ENCODE data around the gene TSC2.
"Not testable (repeated sequence)": the region's sequence is repeated elsewhere in the genome, so short reads cannot be mapped to it uniquely, and the experiment has no call there.

Gene TSC2

GRCh38 chr16:2123706-2124376, 76.1 kb downstream of the TSC2 start:
- DNase-seq: not testable (repeated sequence)

DNA sequence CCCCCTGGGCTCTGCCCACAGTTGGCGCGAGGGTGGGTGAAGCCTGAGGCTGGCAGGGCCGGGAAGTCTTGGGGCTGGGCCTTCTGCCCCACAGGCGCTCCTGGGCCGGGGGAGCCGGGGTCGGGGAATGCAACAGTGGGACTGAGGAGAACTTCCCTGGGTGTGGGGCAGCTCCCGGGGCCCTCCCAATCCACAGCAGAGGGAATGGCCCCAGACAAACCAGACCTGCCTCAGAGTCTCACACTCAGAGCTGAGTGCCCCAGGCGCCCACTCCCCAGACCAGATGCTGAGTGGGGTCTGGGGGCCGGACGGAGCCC, 76.5 kb downstream of the TSC2 start:
- not testable (repeated sequence) for DNase-seq

GRCh38 chr16:2124694-2125444, 77.1 kb downstream of the TSC2 start:
- DNase-seq: peak; percentile 11 to 50

GRCh38 chr16:2125609-2126008, 77.8 kb downstream of the TSC2 start:
- DNase-seq: not testable (repeated sequence)

DNA sequence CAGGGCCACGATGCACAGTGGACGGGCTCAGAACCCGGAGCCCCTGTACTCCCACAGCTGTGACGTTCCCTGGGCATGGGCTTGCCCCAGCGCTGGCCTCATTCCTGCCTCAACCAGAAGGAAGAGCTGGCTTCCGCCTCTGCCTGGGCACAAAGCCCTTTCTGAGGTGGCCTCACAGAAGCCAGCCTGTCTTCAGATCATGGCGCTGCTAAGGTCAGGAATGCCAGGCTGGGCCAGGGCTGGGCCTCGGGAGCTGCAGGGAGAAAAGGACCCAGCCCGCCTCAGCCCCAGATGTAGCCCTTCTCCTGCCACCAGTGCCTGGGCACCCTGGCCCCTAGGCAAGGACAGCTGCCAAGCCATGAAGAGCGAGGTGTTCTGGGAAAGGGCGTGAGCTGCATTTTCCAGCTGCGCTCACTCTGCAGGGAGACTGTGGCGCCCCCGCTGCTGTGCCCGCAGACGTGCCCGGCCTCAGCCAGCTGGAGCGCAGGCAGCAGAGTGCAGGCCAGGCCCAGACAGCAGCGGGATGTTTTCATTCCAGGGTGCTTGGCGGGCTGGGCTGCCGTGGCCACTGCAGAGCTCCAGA, 78.5 kb downstream of the TSC2 start:
- not testable (repeated sequence) for DNase-seq

GRCh38 chr16:2126928-2127556, 79.3 kb downstream of the TSC2 start:
- DNase-seq: not testable (repeated sequence)

- DNase-seq: not testable (repeated sequence)
These were observed 80.0 kb downstream of the TSC2 start for GRCh38 chr16:2127630-2128280.

GRCh38 chr16:2129251-2129650, 81.5 kb downstream of the TSC2 start:
- DNase-seq: not testable (repeated sequence)

- not testable (repeated sequence) for DNase-seq
These were observed 82.2 kb downstream of the TSC2 start for GRCh38 chr16:2129890-2130447.

DNA sequence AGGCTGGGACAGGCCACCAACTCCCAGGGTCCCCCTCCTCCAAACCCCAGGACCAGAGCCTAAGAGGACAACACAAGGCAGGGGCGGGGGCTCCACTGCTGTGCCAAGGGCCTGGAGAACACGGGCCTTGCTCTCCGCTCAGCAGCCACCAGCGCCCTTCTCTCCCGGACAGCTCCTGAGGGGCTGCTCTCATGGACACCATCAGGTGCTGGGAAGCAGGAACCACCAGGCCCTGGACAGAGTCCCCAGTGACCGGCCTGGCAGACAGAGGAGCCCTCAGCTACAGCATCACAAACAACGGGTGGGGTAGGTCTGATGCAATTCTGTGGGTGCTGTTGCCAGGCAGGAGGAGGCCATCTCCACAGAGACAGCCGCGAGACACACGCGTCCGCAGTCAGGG, 86.0 kb downstream of the TSC2 start:
- DNase-seq: not testable (repeated sequence)

- DNase-seq: not testable (repeated sequence)
These were observed 87.3 kb downstream of the TSC2 start for GRCh38 chr16:2135071-2135470.

- DNase-seq: peak; percentile 94
These were observed 88.1 kb downstream of the TSC2 start, which contains the start of gene PKD1 for GRCh38 chr16:2135770-2136490. Gene PKD1, minus strand, starts transcription at chr16:2135898. Its CDS starts 209 bp downstream, at chr16:2135689.
